HG03095 (cell line): ENCODE data around the gene BDKRB2.

Experiments
- ATAC-seq: cut with Tn5 transposase; IDR thresholded peaks from one replicate; pipeline ENCODE4 v1.9.1; 2021; ENCODE audit warnings: moderate library complexity; ENCODE audit not compliant: unreplicated experiment

Gene BDKRB2

DNA sequence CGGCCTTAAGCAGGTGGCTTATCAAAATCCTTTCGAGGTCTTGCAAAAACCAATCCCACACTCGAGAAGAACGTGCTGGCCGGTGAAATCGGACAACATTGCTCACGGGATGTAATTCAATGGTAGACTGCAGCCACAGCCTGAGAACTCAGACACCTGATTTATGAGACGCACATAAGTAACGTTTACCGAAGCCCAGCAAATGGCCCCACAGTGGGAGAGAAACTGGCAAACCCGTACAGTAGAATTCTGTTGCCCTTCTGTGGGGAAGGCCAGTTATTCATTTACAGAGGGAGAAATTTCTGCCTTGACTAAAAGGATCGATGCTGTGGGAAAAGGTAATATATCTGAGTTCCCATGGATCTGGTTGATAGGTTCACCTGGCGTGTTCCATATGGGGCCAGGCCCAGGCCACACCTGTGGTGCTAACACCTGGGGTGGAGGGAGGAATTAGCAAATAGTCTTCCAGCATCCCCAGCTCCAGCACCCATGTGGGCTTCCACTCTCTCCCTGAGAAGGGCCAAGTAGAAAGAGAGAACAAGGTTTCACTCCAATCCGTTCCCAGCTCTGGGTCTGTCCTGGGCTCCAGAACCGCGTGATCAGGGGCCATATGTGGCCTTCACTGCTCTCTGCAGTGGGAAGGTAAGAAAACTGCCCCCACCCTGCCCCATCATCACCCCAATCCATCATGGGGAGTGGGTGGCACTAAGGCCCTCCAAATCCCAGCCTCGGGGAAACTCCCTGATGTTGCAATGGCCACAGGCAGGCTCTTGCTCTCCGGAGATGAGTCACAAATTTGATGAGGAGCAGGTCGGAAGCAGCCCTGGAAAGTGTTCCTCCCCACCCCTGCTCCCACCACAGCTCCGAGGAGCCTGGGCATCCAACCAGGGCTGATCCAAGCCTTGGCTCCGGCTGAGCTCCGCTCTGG is 64.1 kb downstream of the BDKRB2 start:
- ATAC-seq, result no peak

DNA sequence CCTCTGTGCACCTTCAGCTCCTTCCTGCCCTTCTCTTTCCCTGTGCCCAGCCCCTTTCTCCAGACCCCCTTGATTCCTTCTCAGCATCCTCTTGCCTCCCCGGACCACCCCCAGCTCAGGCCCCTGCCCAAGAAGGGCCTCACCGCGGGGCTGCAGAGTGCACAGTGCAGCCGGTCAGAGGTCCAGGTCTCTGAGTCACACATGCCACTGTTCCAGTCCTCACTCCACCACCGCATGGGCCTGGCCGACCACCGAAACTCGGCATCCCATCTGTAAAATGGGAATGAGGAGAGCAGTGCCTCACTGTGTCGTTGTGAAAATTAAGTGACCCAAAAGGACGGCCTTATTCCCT is 64.7 kb downstream of the BDKRB2 start:
- no peak for ATAC-seq

DNA sequence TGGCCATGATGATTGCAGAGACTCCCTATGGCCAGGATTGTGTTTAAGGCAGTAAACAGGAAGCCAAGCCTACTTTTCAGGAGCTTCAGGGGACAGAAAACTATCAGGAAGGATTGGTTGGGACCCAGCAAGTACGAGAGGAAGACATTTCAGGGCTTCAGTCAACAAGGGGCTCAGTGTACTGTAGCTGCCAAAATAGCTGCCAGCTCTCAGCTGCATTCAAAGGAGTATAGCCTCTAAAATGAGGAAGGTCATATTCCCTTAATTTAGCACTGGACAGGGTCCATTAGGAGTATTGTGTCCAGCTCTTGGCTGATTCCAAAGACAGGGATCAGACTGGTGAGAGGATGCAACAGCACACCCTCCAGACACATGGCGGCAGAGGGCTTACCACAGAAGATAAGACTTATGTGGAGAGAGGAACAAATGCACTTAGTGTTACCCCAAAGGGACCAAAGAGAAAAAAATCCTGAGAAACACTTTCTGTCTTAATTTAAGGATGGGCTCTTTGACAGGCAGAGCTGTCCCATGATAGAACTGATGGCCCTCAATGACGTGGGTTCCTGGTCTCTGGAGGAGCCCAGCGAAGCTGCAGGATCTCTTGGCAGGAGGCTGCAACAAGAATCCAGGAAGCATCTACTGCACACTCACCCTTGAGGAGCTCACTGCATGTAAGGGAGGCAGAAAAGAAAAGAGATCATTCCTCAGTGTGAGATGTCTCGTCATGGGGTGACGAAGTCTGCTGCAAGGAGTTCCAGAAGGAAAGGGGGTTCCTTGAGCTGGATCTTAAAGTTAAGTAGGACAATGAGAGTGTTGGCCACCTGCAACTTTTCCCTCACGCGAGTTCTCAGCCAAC is 66.2 kb downstream of the BDKRB2 start:
- no peak for ATAC-seq

DNA sequence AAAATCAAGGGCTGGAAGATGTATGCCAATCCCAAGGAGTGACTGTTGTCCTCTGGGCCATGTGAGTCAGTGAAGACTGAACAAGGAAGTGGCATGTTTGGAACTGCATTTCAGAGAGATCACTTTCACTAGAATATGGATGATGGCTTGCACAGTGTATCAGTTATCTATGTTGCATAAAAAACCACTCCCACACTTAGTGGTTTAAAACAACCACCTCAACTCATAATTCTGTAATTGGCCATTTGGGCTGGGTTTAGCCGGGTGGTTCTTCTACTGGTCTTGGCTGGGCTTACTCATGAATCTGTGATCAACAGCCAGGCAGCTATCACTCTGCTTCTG is 66.8 kb downstream of the BDKRB2 start:
- ATAC-seq, result no peak

DNA sequence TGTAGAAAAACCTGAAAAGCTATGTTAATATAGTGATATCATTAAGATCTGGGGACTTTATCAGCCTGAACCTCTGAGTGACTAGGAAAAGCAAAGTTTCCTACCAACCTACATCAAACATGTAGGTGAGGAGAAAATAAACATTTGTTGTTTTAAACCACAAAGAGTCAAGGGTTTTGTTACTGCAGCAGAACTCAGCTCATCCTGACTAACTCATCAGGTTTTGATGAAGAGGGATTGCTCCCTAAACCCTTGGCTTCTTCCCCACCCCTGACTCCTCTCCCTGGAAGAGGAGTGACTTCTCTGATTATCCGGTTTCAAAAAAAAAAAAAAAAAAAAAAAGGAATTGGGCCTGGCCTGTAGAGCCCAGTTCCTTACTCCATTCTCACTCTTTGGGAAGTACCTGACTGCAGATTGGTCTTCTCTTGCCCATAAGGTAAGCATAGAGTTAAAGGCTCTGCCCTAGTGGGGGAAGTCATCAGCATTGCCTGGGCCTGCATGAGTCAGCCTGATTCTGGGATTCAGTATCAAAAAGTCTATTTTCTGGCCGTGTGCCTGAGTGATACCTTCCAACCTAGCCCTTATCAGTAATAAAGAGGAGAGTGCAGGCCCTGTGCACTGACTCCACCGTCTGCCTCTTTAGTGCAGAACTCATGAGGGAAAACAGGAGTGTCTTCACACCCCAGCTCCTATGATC is 68.3 kb downstream of the BDKRB2 start:
- ATAC-seq, result no peak

DNA sequence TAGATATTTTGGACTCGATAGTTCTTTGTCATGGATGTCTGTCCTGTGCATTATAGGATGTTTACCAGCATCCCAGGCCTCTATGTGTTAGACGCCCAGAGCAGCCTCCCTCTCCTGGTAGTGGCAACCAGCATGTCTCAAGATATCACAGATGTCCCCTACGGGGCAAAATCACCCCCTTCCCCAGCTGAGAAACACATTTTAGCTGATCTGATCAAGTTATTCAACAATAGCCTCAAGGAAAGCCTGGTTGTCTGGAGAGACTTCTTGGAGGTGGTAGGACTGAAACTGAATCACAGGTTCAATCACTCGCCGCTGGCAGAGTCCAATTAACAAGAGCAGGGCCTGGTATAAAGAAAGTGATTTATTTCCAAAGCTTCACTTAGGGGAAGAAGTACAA is 69.0 kb downstream of the BDKRB2 start:
- no peak for ATAC-seq

DNA sequence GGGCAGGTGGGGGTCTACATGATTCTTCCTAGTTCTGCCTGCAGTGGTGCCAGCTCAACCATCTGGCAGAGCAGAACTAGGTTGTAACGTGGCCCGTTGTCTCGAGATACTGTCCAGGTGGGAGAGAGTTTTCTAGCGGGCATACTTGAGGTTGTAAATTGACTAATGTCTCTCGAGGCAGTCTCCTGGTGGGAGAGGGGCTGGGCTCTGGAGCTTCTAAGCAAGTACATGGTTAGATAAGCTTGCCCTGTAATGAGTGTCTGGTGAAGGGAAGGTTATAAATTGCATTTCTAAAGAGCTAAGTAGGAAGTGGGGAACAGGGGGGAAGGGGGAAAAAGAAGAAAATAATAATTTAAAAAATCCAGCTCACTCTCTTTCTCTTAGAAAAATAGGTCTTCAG is 69.5 kb downstream of the BDKRB2 start:
- no peak for ATAC-seq

DNA sequence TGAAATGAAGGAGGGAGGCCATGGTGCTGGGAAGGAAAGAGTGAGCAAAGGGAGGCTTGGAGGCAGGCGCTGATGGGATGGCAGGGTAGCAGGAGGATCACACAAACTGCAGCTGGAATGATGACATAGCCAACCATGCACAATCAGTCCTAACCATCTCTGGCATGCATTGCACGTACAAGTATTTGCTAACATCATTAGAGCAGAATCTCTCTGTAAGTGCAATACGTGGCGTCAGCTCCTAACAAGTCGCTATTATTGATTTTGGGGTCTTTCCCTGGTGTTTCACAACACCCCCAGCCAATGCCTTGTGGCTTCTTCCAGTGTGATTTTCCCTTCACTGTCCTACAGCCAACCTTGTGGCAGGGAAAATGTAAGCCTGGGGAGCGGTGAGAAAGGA is 69.9 kb downstream of the BDKRB2 start:
- no peak for ATAC-seq

DNA sequence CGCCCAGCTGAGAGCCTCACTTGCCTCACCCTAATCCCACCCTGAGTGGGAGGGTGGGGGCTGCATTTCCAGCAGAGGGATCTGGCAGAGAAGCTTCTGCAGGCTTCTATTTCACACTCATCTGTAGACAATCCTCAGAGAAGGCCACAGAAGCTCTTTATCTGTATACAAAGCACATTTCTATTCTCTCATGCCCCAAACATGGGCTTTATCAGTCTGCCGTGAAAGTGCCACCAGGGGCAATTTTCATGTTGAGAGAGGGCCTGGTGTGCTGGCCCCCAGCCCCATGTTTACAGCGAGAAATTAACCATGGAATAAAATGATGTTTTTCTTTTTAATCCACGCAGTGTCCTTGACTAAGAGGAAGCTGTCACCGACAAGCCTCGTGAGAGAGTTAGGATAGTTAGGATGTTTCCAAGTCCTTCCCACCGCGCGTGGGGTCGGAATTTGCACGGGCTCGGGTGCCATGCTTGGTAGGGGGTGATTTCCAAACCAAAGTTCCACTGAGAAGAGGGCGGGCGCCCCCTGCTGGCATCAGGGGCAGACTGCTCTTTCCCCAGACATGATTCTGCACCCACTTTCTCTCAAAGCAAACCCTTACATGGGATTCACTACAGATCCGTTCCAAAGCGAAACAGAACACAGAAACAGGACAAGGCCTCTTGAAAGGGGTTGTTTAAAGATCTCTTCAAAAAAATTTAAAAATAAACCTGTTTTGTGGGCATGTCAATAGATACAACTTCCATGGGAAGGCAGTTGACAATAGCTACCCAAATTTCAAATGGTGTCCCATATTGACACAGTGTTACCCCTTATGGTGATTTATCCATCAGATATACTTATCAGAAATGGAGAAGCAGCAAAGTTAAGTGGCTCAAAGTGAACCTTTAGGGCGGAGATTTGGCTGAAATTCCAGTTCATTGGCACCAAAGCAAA is 70.8 kb downstream of the BDKRB2 start:
- ATAC-seq, result no peak

DNA sequence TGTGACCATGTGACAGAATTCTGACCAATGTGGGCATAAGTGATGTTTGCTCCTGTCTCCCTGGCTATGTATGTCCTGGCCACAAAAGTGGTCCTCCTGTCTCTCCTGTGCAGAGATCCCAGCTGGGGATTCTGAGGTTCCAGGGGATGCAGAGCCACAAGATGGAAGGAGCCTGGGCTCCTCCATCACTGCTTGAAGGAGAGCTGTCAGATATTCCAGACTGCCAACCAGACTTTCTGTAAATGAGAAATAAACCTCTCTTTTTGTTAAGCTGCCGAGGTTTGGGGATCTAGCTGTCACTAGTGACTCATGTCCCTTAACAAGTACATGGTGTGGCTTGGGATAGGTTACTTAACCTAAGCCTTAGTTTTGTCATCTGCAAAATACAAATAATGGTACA is 73.3 kb downstream of the BDKRB2 start:
- no peak for ATAC-seq

DNA sequence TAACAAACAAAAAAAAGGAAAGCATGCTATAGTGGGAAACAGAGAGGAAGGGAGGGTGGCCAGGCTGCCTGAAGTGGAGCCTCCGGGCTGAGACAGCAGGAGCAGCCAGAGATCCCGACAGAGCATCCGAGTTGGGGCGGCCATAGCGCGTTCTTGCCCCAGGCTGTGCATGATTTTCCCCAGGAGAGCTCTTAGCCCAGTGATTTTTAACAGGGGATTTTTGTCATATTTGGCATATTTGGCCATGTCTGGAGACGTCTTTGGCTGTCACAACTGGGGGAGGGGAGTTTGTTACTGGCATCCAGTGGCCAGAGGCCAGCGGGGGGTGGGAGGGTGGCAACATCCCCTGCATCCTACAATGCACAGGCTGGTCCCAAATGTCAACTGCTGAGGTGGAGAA is 74.9 kb downstream of the BDKRB2 start:
- no peak for ATAC-seq

DNA sequence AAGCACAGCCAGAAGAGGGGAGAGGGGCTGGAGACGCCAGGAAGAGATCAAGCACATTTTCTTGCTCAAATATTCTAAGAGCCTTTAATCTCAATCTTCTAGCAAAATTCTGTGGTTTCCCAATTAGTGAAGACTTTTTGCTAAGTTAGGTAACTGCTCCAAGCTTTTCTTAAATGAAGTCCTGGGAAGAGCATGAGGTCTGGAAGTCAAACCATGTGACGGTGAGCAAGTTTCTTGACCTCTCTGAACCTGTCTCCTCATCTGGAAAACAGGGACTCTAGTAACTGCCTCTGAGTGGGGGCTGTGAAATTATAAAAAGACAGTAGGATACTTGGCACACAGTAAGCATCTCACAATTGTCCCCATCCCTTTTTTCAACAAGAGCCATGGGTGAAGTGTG is 75.5 kb downstream of the BDKRB2 start:
- ATAC-seq, result no peak

DNA sequence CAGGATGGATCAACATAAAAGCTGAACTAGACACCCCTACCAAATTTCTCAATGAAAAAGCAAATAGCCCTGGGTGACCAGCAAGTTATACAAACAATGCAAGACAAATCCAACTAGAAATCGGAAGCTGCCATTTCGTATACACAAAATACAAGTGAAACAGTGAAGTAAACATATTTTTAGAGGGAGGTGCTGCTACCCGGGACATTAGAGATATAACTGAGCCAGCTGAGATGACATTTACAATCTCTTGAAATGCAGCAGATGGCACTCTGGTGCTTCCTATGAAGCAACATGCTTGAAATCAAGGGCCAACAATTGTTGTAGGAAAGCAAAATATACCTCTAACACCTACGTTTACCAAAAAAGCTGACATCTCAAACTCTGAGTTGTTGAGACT is 76.8 kb downstream of the BDKRB2 start:
- no peak for ATAC-seq

DNA sequence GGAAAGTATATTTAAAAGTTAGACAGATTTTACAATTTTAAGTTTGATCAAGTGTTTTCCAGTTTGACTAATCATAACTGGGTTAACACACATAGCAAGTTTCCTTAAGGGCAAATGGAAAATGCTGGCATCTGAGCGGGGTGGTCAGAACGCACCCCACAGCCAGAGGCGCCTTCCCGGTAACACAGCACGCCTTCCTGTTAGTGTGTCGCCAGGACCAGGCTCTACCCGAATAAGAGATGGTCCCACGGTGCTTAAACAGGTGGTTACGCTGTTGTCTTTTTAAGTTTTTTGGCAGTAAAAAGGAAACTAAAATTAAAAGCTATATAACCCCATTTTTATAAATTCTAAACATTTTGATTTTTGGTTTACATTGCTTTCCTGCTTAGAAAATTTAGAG is 79.4 kb downstream of the BDKRB2 start:
- ATAC-seq, result no peak

DNA sequence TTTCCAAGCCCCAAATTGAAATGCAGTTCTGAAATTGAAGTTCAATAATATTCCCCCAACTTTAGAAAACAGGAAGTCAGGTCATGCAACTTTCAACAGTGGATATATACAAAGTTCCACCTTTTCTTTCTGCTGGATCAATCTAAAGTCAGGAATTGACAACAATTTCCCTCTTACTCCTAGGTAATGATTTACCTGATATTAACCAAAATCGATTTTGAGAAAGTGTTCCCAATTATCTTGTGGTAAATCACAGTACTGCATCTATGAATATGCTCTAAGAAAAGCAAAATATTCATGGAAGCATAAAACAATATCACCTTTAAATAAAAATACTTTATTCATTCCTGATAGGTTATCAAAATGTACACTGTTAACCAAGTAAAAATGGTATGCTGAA is 79.8 kb downstream of the BDKRB2 start:
- ATAC-seq, result no peak

DNA sequence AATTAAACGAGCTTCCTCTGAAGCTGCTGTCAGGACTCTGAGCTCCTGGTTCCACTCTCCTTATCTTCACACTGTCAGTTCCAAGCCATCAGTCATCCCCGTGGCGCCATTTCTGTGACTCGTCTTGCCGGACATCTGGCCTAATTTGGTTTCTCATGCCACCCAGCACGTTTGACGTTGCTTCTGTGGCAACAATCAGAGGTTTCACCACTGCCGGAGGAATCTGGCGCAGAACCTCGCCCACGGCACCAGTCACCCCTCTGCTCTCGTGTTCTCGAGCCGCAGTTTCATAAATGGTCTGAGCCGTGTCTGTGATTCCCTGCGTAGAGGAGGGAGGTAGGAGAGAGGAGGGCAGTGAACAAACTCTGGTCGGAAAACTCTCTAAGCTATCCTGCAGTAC is 81.0 kb downstream of the BDKRB2 start:
- ATAC-seq, result no peak

DNA sequence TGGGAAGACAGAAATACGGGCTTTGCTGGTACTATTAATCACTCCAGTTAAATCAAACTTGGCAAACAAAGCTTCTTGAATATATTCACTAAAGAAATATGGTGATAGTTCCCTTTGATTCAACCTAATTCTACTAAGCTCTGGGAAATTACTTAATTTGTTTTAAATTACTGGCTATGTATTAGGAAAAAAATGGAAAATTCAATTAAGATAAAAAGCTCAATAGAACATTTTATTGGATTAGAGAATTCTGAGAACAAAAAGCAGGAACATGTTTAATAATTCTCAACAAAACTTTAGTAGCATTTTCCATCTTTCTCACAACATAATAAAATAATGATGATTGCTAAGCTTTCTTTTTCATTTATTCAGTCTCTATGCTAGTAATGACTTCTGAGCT is 81.6 kb downstream of the BDKRB2 start:
- ATAC-seq, result no peak

DNA sequence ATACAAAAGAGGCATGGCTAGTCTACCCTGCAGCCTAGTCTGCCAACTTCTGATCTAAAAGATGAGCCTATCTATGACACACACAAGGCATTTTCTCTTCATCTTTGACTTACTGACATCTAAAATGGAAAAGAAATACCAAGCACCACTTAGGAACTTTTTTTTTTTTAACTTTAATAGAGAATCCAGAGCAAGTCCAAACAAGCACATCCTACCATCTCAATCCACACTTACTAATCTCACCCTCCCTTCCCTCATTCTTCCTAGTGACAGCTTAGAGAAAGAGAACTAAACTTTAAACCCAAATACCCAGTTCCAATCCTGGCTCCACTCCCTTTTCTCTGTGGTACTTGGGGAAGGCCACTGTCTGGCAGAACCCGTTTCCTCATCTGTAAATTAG is 83.2 kb downstream of the BDKRB2 start:
- no peak for ATAC-seq
